GM12865 (cell line): ENCODE measurements around the gene TSHZ2.

Experiments used
- DNase-seq: peaks from one replicate; pipeline ENCODE4 v3.0.0; 2010; ENCODE audit warnings: low read depth
- H3K4me3 ChIP-seq: 2 replicates; pipeline ENCODE4 v1.5.1; 2011; ENCODE audit warnings: mild to moderate bottlenecking, low read depth, low read length, control low read depth
- TF ChIP-seq, protein P1 (sequence below): IDR thresholded peaks from 2 replicates; pipeline ENCODE4 v1.5.1; 2011; ENCODE audit warnings: low read length, control low read depth, low read depth, inconsistent platforms; ENCODE audit not compliant: insufficient read depth; ENCODE audit errors: missing control alignments

Gene TSHZ2

DNA sequence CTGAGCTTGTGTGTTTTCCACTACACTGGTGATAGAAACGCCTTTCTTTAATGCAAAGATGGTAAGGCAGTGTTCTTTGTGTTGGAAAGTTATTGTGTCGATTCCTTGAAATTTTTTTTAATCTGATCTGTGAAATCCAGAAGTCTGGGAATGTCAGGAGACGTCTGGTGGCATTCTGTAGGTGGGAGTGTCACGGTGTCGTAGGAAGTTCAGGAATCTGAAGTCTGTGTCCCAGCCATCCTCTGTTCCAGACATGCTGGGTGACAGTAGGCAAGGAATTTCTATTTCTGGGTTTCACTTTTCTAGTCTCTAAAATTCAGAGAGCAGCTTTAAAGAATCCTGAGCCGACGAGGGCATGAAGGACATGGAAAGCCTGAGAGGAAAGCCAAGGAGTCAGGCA is 397.7 kb downstream of the TSHZ2 start:
- DNase-seq = no peak
- TF ChIP-seq, protein P1, sequence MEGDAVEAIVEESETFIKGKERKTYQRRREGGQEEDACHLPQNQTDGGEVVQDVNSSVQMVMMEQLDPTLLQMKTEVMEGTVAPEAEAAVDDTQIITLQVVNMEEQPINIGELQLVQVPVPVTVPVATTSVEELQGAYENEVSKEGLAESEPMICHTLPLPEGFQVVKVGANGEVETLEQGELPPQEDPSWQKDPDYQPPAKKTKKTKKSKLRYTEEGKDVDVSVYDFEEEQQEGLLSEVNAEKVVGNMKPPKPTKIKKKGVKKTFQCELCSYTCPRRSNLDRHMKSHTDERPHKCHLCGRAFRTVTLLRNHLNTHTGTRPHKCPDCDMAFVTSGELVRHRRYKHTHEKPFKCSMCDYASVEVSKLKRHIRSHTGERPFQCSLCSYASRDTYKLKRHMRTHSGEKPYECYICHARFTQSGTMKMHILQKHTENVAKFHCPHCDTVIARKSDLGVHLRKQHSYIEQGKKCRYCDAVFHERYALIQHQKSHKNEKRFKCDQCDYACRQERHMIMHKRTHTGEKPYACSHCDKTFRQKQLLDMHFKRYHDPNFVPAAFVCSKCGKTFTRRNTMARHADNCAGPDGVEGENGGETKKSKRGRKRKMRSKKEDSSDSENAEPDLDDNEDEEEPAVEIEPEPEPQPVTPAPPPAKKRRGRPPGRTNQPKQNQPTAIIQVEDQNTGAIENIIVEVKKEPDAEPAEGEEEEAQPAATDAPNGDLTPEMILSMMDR = no peak

DNA sequence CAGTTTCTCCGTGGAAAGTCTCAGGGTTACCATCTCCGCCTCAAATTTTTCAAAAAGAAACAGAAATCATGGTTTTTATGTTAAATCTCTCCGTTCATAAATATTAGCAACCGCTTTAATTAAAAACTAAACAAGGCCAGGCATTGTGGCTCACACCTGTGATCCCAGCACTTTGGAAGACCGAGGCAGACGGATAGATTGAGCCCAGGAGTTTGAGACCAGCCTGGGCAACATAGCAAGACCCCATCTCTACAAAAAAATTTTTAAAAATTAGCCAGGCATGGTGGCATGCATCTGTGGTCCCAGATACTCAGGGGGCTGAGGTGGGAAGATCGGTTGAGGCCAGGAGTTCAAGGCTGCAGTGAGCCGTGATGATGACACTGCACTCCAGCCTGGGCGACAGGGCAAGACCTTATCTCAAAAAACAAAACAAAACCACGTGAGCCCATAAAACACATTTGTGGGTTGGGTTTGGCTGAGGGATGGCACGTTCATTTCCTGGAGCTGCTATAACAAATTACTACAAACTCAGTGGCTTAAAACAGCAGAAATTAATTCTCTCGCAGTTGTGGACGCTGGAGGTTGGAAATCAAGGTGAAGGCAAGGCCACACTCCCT is 398.3 kb downstream of the TSHZ2 start:
- TF ChIP-seq, protein P1 = no peak
- DNase-seq = no peak

More for the DNA sequence above, 397.7 kb downstream of the TSHZ2 start:
- H3K4me3 ChIP-seq = no peak overlapping the region

DNA sequence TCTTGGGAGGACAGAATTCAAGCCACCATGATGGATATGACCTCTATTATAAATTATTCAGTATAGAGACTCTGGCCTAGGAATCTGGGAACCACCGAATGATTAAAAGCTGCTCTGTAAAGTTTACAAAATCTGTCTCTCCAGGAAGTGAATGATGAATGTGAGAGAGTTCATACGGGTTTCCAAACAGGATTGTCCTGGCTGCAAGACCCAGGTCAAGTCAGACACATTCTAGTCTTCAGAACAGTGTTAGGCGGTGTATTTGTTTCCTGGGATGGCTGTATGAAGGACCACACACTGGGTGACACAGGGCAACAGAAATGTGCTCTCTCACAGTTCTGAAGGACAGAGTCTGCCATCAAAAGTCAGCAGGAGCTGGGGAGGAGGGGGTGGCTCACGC is 399.1 kb downstream of the TSHZ2 start:
- H3K4me3 ChIP-seq = no peak overlapping the region
- DNase-seq = no peak
- TF ChIP-seq, protein P1 = no peak

More for the DNA sequence above, 398.3 kb downstream of the TSHZ2 start:
- no peak overlapping the region for H3K4me3 ChIP-seq

DNA sequence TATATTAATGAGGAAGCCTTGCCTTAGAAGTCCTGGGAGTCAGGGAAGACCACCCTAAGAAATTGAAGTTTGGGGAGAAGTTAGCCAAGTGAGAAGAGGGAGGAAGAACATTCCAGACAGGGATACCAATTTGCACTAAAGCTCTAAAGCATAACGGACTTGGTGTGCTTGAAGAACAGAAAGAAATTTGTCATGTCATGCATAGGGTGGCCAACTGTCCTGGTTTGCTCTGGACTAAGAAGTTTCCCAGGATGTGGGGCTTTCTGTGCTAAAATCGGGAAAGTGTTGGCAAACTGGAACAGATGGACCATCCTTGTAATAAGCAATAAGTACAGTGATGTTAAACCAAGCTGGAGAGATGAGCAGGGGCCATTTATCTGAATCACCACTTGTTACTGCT is 403.9 kb downstream of the TSHZ2 start:
- TF ChIP-seq, protein P1 = no peak
- H3K4me3 ChIP-seq = no peak overlapping the region
- no peak for DNase-seq

DNA sequence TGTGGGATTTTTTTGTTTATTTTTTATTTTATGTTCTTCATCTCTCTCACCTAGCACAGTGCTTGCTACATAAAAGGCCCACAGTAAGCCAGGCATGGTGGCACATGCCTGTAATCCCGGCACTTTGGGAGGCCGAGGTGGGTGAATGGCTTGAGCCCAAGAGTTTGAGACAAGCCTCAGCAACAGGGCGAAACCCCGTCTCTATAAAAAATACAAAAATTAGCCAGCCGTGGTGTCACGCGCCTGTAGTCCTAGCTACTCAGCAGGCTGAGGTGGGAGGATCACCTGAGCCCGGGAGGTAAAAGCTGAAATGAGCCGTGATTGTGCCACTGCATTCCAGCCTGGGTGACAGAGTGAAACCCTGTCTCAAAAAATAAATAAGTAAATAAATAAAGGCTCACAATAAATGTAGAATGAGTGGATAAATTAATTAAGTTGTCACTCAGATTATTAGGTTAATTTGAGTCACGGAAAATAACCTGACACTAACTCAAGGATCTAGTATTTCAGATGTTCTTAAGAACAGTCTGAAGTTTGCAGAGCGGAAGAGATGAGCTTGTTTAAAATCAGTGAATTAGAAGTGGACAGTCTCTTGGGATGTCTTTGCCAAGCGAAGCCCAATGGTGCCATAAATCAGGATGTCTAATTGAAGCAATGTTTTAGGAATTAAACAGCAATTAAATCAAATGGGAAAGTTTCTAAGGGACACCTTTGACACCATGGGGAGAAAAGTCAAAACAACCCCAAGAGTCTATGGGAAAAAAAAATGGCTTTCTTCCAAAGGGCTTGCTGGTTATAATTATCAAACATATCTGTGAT is 407.1 kb downstream of the TSHZ2 start:
- TF ChIP-seq, protein P1 = no peak
- no peak for DNase-seq
- no peak overlapping the region for H3K4me3 ChIP-seq

DNA sequence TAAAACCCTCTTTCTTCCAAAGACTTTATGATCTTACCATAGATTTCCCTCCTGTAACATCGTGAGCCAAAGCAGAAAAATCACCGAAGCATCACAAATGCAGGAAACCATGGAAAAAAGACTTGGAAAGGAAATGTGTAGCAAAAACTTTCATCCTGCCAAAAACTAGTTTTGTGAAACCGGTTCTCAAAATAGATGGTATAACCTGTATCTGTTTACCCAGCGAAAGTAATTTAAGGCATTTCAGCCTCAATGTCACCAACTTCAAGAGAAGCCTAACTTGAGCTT is 407.6 kb downstream of the TSHZ2 start:
- TF ChIP-seq, protein P1 = no peak
- no peak for DNase-seq
- no peak overlapping the region for H3K4me3 ChIP-seq
